Measurements from ENCODE around the gene IFIT3.

DNA sequence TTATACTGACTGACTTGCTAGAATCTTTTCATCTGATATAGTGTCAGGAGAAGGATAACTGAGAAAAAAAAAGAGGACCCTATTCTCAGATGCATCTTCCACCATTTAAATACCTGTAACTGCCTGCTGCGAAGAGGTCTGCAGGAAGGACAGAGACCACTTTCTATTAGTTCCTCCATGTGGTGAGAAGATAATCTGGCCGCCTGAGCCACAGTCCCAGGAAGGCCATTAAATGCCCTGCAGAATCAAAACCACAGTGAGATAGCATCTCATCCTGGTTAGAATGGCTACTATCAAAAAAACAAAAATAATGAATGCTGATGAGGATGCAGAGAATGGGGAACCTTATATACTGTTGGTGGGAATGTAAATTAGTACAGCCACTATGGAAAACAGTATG lies 30.2 kb downstream of the IFIT3 start:
- TF ChIP-seq MAX (IDR thresholded peaks at IDR 0.05; ENCODE audit: low read depth) (no peak), CTCF (IDR thresholded peaks at IDR 0.05) (no peak), FOXJ3 (CRISPR knock-in tag; IDR thresholded peaks at IDR 0.05) (no peak), RFX5 (IDR thresholded peaks at IDR 0.05; ENCODE audit: low read length) (no peak), EP300 (IDR thresholded peaks at IDR 0.05; ENCODE audit: borderline replicate concordance in 1 of 2, low read depth in 1 of 2, low read length in 1 of 2) (no peak), JUND (IDR thresholded peaks at IDR 0.05) (no peak), SMC3 (IDR thresholded peaks at IDR 0.05; ENCODE audit: low read depth, low read length) (no peak), GABPA (IDR thresholded peaks at IDR 0.05; ENCODE audit: low read depth) (no peak), NRF1 (IDR thresholded peaks at IDR 0.05; ENCODE audit: low read depth, low read length) (no peak), RAD21 (IDR thresholded peaks at IDR 0.05; ENCODE audit: low read length) (no peak), NFIC (IDR thresholded peaks at IDR 0.05; ENCODE audit: borderline replicate concordance) (no peak), POLR2AphosphoS5 (IDR thresholded peaks at IDR 0.05; ENCODE audit: low read depth, low read length) (no peak), TAF1 (IDR thresholded peaks at IDR 0.05; ENCODE audit: borderline replicate concordance, low read depth, low read length) (no peak)

All from SK-N-SH (cell line).